PC-9 (cell line): ENCODE data around the gene PEX7. TPM values are rescaled to one million over a fixed set of nuclear protein-coding genes. Genes with fewer than 3 reads are reported as not detected.

ENCODE experiments used
- BruUV-seq: library from RNA; stranded (reverse); fragments of 400-500 nt; replicated peaks from 2 replicates; lab custom pipeline; 2021; lab: Mats Ljungman, UMichigan
- CTCF ChIA-PET: fragments of 300-600 bp; sonication (Branson Sonifier 250); formaldehyde crosslinking; loops from one replicate; lab custom pipeline; 2022; ENCODE audit warnings: antibody characterized with exemption; lab: Charles Lee
- POLR2A ChIA-PET: fragments of 300-600 bp; sonication (Branson Sonifier 250); formaldehyde crosslinking; loops from one replicate; lab custom pipeline; 2022; ENCODE audit warnings: antibody characterized with exemption; ENCODE audit not compliant: unreplicated experiment; lab: Charles Lee
- DNase-seq, 2 experiments: peaks; one replicate each; pipeline versions ENCODE4 v3.0.0 to v3.0.0-alpha.2; 2015 to 2022; ENCODE audit warnings: mixed read lengths in 1 of 2
- H2AFZ ChIP-seq: fragments of 200-600 bp; sonication (generic); 2 replicates; pipeline ENCODE4 v1.8.1; 2017; ENCODE audit warnings: antibody characterized with exemption
- H3F3A ChIP-seq: fragments of 200-600 bp; sonication (generic); 2 replicates; pipeline ENCODE4 v1.8.1; 2017; ENCODE audit warnings: antibody characterized with exemption, mild to moderate bottlenecking, low read depth; ENCODE audit not compliant: insufficient read depth
- H3K27ac ChIP-seq: fragments of 200-600 bp; sonication (generic); 2 replicates; pipeline ENCODE4 v1.6.1; 2016; ENCODE audit warnings: mixed run types
- H3K27me3 ChIP-seq: fragments of 200-600 bp; sonication (generic); 2 replicates; pipeline ENCODE4 v1.6.1; 2016; ENCODE audit warnings: low read depth, mixed run types; ENCODE audit not compliant: insufficient read depth
- H3K36me3 ChIP-seq: fragments of 200-600 bp; sonication (generic); 2 replicates; pipeline ENCODE4 v1.6.1; 2016; ENCODE audit warnings: low read depth, mixed run types
- H3K4me1 ChIP-seq: fragments of 200-600 bp; sonication (generic); replicated peaks from 2 replicates; pipeline ENCODE4 v1.6.1; 2016; ENCODE audit warnings: mixed run types; ENCODE audit not compliant: insufficient read depth
- H3K4me2 ChIP-seq: fragments of 200-600 bp; sonication (generic); 2 replicates; pipeline ENCODE4 v1.6.1; 2017; ENCODE audit warnings: mixed run types
- H3K4me3 ChIP-seq: fragments of 200-600 bp; sonication (generic); 2 replicates; pipeline ENCODE4 v1.6.1; 2016; ENCODE audit warnings: mixed run types
- H3K79me2 ChIP-seq: fragments of 200-600 bp; sonication (generic); 2 replicates; pipeline ENCODE4 v1.6.1; 2017; ENCODE audit warnings: low read depth, mixed run types
- H3K9me2 ChIP-seq: fragments of 200-600 bp; sonication (generic); 2 replicates; pipeline ENCODE4 v1.8.1; 2017; ENCODE audit warnings: mild to moderate bottlenecking; ENCODE audit not compliant: insufficient read depth
- H3K9me3 ChIP-seq: fragments of 200-600 bp; sonication (generic); 2 replicates; pipeline ENCODE4 v1.8.1; 2016; ENCODE audit warnings: low read depth; ENCODE audit not compliant: insufficient read depth
- H4K20me1 ChIP-seq: fragments of 200-600 bp; sonication (generic); 2 replicates; pipeline ENCODE4 v1.8.1; 2017; ENCODE audit not compliant: insufficient read depth
- EZH2 ChIP-seq: fragments of 200-600 bp; sonication (generic); IDR thresholded peaks from 2 replicates; pipeline ENCODE4 v1.8.0; 2017; ENCODE audit warnings: antibody characterized with exemption, low read depth
- intact Hi-C: fragments of 100-400 bp; cut with micrococcal nuclease; formaldehyde crosslinking; loops from one replicate; pipeline ENCODE4 v1.10.0; 2022; ENCODE audit not compliant: unreplicated experiment
- total RNA-seq: library from RNA; stranded (reverse); gene quantifications from 2 replicates; pipeline ENCODE4 v1.2.3, GENCODE V29; 2021
- TF ChIP-seq, protein P1 (sequence below): fragments of 200-600 bp; sonication (generic); conservative IDR thresholded peaks from 2 replicates; pipeline ENCODE4 v1.6.1; 2017; ENCODE audit warnings: mixed run types, antibody characterized with exemption, mild to moderate bottlenecking, moderate library complexity

Gene PEX7
- total RNA-seq, 1 experiment from 2014 or later = 5.6 TPM

DNA sequence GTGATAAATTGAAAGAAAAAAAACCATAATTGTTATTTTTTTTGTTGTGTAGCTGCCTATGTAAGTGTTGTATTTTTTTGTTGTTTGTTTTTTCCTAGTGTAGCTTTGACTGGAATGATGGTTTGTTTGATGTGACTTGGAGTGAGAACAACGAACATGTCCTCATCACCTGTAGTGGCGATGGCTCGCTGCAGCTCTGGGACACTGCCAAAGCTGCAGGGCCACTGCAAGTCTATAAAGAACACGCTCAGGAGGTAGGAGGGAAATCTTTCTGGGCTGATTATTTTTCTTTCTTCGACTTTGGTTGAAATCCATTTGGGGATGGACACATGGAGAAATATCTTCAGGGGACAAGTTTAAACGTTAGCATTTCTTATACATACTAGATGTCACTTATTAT is 3.8 kb downstream of the PEX7 start:
- Histone ChIP-seq H3K4me3 (no peak overlapping the region), H3K27ac (no peak overlapping the region), H2AFZ (no peak overlapping the region), H3K36me3 (peaks cover 39% of the 10 kb centered on the region), H3K4me1 (peaks cover 15% of the 10 kb centered on the region), H3K9me2 (no peaks in the 10 kb centered on the region), H3K9me3 (peaks cover 14% of the 10 kb centered on the region), H3K79me2 (peaks cover 8% of the 10 kb centered on the region), H3K27me3 (no peaks in the 10 kb centered on the region), H4K20me1 (no peaks in the 10 kb centered on the region), H3F3A (peaks cover 10% of the 10 kb centered on the region; the same call in 1 of the 2 replicates), H3K4me2 (no peak overlapping the region)
- intact Hi-C loops = loop anchor here (10.0 kb wide), 1 partner anchor 819 kb away; no protein-coding TSS in a partner anchor
- ChIA-PET POLR2A (no interaction called here), CTCF (no interaction called here)
- DNase-seq = no peak
- BruUV-seq = no TSS peak
- no peak for TF ChIP-seq EZH2
- TF ChIP-seq, protein P1, sequence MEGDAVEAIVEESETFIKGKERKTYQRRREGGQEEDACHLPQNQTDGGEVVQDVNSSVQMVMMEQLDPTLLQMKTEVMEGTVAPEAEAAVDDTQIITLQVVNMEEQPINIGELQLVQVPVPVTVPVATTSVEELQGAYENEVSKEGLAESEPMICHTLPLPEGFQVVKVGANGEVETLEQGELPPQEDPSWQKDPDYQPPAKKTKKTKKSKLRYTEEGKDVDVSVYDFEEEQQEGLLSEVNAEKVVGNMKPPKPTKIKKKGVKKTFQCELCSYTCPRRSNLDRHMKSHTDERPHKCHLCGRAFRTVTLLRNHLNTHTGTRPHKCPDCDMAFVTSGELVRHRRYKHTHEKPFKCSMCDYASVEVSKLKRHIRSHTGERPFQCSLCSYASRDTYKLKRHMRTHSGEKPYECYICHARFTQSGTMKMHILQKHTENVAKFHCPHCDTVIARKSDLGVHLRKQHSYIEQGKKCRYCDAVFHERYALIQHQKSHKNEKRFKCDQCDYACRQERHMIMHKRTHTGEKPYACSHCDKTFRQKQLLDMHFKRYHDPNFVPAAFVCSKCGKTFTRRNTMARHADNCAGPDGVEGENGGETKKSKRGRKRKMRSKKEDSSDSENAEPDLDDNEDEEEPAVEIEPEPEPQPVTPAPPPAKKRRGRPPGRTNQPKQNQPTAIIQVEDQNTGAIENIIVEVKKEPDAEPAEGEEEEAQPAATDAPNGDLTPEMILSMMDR = no peak

DNA sequence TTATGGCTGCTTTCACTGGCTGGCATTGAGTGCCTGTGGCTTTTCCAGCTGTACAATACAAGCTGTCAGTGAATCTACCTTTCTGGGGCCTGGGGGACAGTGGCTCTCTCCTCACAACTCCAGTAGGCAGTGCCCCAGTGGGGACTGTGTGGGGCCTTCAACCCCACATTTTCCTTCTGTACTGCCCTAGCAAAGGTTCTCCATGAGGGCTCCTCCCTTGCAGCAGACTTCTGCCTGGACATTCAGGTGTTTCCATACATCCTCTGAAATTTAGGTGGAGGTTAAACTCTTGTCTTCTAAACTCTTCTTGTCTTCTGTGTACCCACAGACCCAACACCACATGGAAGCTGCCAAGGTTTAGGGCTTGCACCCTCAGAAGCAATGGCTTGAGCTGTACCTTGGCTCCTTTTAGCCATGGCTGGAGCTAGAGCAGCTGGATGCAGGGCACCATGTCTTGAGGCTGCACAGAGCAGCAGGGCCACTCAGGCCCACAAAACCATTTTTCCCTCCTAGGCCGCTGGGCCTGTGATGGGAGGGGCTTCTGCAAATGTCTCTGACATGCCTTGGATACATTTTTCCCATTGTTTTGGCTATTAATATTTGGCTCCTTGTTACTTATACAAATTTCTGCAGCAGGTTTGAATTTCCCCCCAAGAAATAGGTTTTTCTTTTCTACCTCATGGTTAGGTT is 9.6 kb downstream of the PEX7 start:
- no peak overlapping the region for H2AFZ ChIP-seq
- no peaks in the 10 kb centered on the region for H4K20me1 ChIP-seq
- BruUV-seq = no TSS peak
- no peaks in the 10 kb centered on the region for H3F3A ChIP-seq
- TF ChIP-seq, protein P1 = no peak
- no peak for TF ChIP-seq EZH2
- H3K36me3 ChIP-seq = peaks cover 56% of the 10 kb centered on the region
- POLR2A ChIA-PET = interaction anchor here (0.6 kb wide), 1 partner anchor 1318 kb away, joined by 14 read pairs; no protein-coding TSS in a partner anchor
- no peaks in the 10 kb centered on the region for H3K79me2 ChIP-seq
- peaks cover 27% of the 10 kb centered on the region for H3K9me3 ChIP-seq
- DNase-seq = no peak
- H3K27me3 ChIP-seq = no peaks in the 10 kb centered on the region
- CTCF ChIA-PET = no interaction called here
- H3K4me3 ChIP-seq = no peak overlapping the region
- no peak overlapping the region for H3K27ac ChIP-seq
- intact Hi-C loops = no loop called here
- no peaks in the 10 kb centered on the region for H3K4me1 ChIP-seq
- H3K9me2 ChIP-seq = no peaks in the 10 kb centered on the region
- no peak overlapping the region for H3K4me2 ChIP-seq

DNA sequence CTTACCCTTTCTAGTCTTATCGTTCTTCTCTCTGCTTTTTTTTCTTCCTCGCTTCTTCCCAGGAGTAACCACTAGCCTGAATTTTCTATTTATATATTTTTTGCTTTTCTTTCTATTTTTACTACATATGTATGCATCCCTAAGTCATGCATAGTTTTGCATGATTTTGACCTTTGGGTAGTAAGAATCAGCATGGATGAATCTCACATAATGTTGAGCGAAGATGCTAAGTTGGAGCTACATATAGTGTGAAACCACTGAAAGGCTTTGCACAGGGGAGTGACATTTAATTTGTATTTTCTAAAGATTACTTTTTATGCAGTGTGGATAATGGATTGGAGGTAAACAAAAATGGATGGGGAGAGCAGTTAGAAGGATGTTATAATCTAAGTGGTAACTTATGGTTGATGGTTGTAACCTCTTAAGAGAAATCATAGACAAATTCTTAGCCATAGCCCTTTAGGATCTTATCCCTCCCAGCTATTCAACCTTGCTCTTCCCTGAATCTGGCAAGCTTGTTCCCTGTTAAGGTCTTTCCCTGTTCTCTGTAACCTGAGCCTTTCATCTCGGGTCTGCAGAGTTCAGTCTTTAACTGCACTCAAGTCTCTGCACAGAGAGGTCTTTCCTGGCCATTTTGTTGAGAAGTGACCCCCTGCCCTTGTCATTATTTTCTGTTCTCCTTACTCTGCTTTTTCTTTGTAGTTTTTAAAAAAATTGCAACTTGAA is 18.0 kb downstream of the PEX7 start:
- ChIA-PET POLR2A (no interaction called here), CTCF (no interaction called here)
- TF ChIP-seq, protein P1 = no peak
- no peak for TF ChIP-seq EZH2
- Histone ChIP-seq H3K79me2 (0 out of 2 replicates have a peak, but pooled peaks cover 2% of the 10 kb centered on the region), H3K4me3 (no peak overlapping the region), H3K9me3 (no peaks in the 10 kb centered on the region), H3K27me3 (no peaks in the 10 kb centered on the region), H3K4me1 (no peaks in the 10 kb centered on the region), H2AFZ (no peak overlapping the region), H4K20me1 (no peaks in the 10 kb centered on the region; the same call in 1 of the 2 replicates), H3F3A (peaks cover 14% of the 10 kb centered on the region; the same call in 1 of the 2 replicates), H3K4me2 (no peak overlapping the region), H3K9me2 (no peaks in the 10 kb centered on the region), H3K36me3 (peaks cover 12% of the 10 kb centered on the region; the same call in 1 of the 2 replicates), H3K27ac (no peak overlapping the region)
- intact Hi-C loops = loop anchor here (10.0 kb wide), 2 partner anchors 234 to 474 kb away; no protein-coding TSS in a partner anchor
- no TSS peak for BruUV-seq
- DNase-seq = no peak
